ENCODE data around the gene SH3PXD2A. TPM values are rescaled to one million over a fixed set of nuclear protein-coding genes. Genes with fewer than 3 reads are reported as not detected.

Gene SH3PXD2A
- total RNA-seq, 1 donor from 2014 or later: 2.3 TPM

- Histone ChIP-seq H3K4me3 (no peak overlapping the region), H3K79me2 (ENCODE audit: low read depth) (no peaks in the 10 kb centered on the region), H3K4me2 (no peak overlapping the region), H4K20me1 (ENCODE audit: low read depth) (peaks cover 23% of the 10 kb centered on the region), H3K4me1 (peaks cover 18% of the 10 kb centered on the region), H3K27ac (no peak overlapping the region), H3K9me3 (ENCODE audit: low read depth) (no peaks in the 10 kb centered on the region), H3F3A (ENCODE audit: low read depth) (peaks cover 18% of the 10 kb centered on the region), H3K9ac (no peak overlapping the region), H2AFZ (replicated peaks) (no peak overlapping the region), H3K27me3 (peaks cover 64% of the 10 kb centered on the region), H3K36me3 (no peaks in the 10 kb centered on the region)
- H3K36me3 Mint-ChIP-seq: peaks cover 2% of the 10 kb centered on the region
- TF ChIP-seq EZH2 (IDR thresholded peaks at IDR 0.05) (no peak), EZH2phosphoT487 (IDR thresholded peaks at IDR 0.05) (no peak)
- TF ChIP-seq, protein P1, sequence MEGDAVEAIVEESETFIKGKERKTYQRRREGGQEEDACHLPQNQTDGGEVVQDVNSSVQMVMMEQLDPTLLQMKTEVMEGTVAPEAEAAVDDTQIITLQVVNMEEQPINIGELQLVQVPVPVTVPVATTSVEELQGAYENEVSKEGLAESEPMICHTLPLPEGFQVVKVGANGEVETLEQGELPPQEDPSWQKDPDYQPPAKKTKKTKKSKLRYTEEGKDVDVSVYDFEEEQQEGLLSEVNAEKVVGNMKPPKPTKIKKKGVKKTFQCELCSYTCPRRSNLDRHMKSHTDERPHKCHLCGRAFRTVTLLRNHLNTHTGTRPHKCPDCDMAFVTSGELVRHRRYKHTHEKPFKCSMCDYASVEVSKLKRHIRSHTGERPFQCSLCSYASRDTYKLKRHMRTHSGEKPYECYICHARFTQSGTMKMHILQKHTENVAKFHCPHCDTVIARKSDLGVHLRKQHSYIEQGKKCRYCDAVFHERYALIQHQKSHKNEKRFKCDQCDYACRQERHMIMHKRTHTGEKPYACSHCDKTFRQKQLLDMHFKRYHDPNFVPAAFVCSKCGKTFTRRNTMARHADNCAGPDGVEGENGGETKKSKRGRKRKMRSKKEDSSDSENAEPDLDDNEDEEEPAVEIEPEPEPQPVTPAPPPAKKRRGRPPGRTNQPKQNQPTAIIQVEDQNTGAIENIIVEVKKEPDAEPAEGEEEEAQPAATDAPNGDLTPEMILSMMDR (IDR thresholded peaks at IDR 0.05): no peak
- no peaks in the 10 kb centered on the region for H3K9me3 Mint-ChIP-seq
- no peak overlapping the region for H3K27ac Mint-ChIP-seq
- H3K27me3 Mint-ChIP-seq (ENCODE audit: insufficient read depth, low read depth): peaks cover 11% of the 10 kb centered on the region
- H3K4me3 Mint-ChIP-seq: peak overlapping the region; percentile 88
- peaks cover 44% of the 10 kb centered on the region for H3K4me1 Mint-ChIP-seq
- DNase-seq (ENCODE audit: low spot score): no peak
These were observed 1.4 kb upstream of the SH3PXD2A start for GRCh38 chr10:103856797-103857170.

DNA sequence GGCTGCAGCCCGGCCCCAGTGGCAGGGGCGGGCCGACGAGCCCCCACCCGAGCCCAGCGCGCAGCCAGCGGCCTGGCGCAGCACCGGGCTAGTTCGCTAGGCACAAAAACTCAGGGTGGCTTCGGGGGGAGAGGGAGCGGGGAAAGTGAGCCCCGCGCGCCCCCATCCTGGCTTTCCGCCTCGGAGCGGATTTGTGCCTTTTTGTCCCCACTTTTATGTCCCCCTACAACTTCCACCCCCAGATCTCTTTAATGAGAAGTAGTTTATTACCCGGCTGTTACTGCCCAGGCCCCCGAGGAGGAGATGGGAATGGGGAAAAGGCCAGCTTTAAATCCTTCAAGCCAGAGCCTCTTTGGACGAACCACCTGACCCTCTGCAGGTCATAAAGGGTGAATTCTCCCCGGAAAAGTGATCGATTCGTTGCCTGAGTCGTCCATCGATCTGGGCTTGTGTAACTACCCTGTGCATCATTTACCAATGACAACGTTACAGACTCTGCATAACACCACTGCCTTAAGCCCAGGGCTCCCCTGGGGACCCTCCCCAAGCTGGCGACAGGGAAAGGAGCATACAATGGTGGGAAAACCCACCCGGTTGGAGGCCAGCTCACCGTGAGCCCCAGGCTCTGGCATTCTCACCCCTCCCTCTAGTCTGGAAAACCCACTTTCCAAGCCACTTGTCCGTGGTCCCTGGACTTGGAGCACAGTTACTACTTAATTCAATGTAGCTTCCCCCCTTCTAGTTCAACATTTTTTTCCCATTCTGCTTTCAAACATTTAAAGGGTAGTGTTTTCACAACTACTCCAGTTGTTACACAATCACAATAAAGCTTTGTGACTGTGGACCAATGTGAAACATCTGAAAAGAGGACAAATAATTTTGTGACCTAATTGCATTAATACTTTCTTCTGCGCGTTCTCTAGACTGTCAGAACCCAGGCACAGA, 748 bp upstream of the SH3PXD2A start:
- H3K27me3 Mint-ChIP-seq (ENCODE audit: insufficient read depth, low read depth): peaks cover 10% of the 10 kb centered on the region
- H3K36me3 Mint-ChIP-seq: peaks cover 2% of the 10 kb centered on the region
- no peak overlapping the region for H3K27ac ChIP-seq
- no peak overlapping the region for H3K9ac ChIP-seq
- peak overlapping the region; percentile 78 for H2AFZ ChIP-seq (replicated peaks)
- DNase-seq (ENCODE audit: low spot score): peak; percentile 49
- H3K4me1 Mint-ChIP-seq: peaks cover 44% of the 10 kb centered on the region
- H3F3A ChIP-seq (ENCODE audit: low read depth): peaks cover 18% of the 10 kb centered on the region
- H3K4me3 ChIP-seq: peak overlapping the region; percentile 67
- no peaks in the 10 kb centered on the region for H3K36me3 ChIP-seq
- TF ChIP-seq, protein P1 (IDR thresholded peaks at IDR 0.05): no peak
- TF ChIP-seq EZH2 (IDR thresholded peaks at IDR 0.05) (no peak), EZH2phosphoT487 (IDR thresholded peaks at IDR 0.05) (no peak)
- peak overlapping the region; percentile 93 for H3K4me2 ChIP-seq
- no peaks in the 10 kb centered on the region for H3K9me3 Mint-ChIP-seq
- H4K20me1 ChIP-seq (ENCODE audit: low read depth): peaks cover 23% of the 10 kb centered on the region
- no peaks in the 10 kb centered on the region for H3K79me2 ChIP-seq (ENCODE audit: low read depth)
- no peaks in the 10 kb centered on the region for H3K9me3 ChIP-seq (ENCODE audit: low read depth)
- H3K4me1 ChIP-seq: peaks cover 18% of the 10 kb centered on the region
- peaks cover 69% of the 10 kb centered on the region for H3K27me3 ChIP-seq
- H3K27ac Mint-ChIP-seq: peak overlapping the region; percentile 64
- H3K4me3 Mint-ChIP-seq: peak overlapping the region; percentile 88

- DNase-seq (ENCODE audit: low spot score): peak; percentile 63
- Histone ChIP-seq H4K20me1 (ENCODE audit: low read depth) (peaks cover 23% of the 10 kb centered on the region), H3K9me3 (ENCODE audit: low read depth) (no peaks in the 10 kb centered on the region), H3K4me2 (peak overlapping the region; percentile 93), H3K4me1 (peaks cover 18% of the 10 kb centered on the region), H3K79me2 (ENCODE audit: low read depth) (no peaks in the 10 kb centered on the region), H3K36me3 (no peaks in the 10 kb centered on the region), H3K27me3 (peaks cover 69% of the 10 kb centered on the region), H3F3A (ENCODE audit: low read depth) (peaks cover 18% of the 10 kb centered on the region), H3K9ac (no peak overlapping the region), H3K4me3 (peak overlapping the region; percentile 67), H3K27ac (no peak overlapping the region), H2AFZ (replicated peaks) (peak overlapping the region; percentile 13)
- peaks cover 7% of the 10 kb centered on the region for H3K36me3 Mint-ChIP-seq
- H3K4me1 Mint-ChIP-seq: peaks cover 51% of the 10 kb centered on the region
- TF ChIP-seq EZH2phosphoT487 (IDR thresholded peaks at IDR 0.05): peak; percentile 8
- TF ChIP-seq, protein P1 (IDR thresholded peaks at IDR 0.05): peak; percentile 47
- TF ChIP-seq EZH2 (IDR thresholded peaks at IDR 0.05): no peak
- H3K27ac Mint-ChIP-seq: peak overlapping the region; percentile 80
- peak overlapping the region; percentile 95 for H3K4me3 Mint-ChIP-seq
- no peaks in the 10 kb centered on the region for H3K9me3 Mint-ChIP-seq
- peaks cover 12% of the 10 kb centered on the region for H3K27me3 Mint-ChIP-seq (ENCODE audit: insufficient read depth, low read depth)
These were observed 537 bp downstream of the SH3PXD2A start for GRCh38 chr10:103854686-103855391.

Measured in neural progenitor cell (in vitro differentiated cells).